Measurements from ENCODE around the gene COMMD1. TPM values are rescaled to one million over a fixed set of nuclear protein-coding genes. Genes with fewer than 3 reads are reported as not detected.
"Not testable (repeated sequence)": the region's sequence is repeated elsewhere in the genome, so short reads cannot be mapped to it uniquely, and the experiment has no call there.

Gene COMMD1
- total and polyA plus RNA-seq, 10 donors, result 23.9 to 40.1 (median 35.0) TPM

DNA sequence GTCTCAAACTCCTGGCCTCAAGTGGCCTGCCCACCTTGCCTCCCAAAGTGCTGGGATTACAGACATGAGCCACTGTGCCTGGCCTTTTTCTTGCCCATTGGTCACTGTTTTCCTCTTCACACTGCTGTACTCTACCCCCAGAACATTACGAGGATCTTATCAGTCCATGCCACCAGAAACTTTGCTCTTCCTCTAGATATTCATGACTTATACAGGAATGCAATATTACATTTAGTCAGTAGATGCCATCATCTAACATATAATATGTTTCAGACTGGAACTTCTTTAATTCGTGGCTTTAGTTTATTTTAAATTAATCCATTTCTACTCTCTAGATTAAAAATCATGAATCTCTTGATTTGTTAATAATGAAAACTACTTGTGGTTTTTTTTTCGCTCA, 135.5 kb downstream of the COMMD1 start:
- WGBS, 5 donors, result 76 to 89% (median 83%) methylated on average over 3 of the region's 3 CpGs
- Histone ChIP-seq H3K4me3 (no peak overlapping the region), H3K27me3 (replicated peaks in 1 of 7) (no peaks in the 10 kb centered on the region), H3K27ac (no peak overlapping the region), H3K4me1 (peaks cover 11 to 29% (median 16%) of the 10 kb centered on the region in 6 donors), H3K36me3 (peaks cover 0 to 6% (median 0%) of the 10 kb centered on the region in 6 donors), H3K9me3 (peaks cover 0 to 25% (median 12%) of the 10 kb centered on the region in 8 donors)
- TF ChIP-seq POLR2A (IDR thresholded peaks at IDR 0.05) (no peak), POLR2AphosphoS5 (IDR thresholded peaks at IDR 0.05) (no peak)
- TF ChIP-seq, protein P1, sequence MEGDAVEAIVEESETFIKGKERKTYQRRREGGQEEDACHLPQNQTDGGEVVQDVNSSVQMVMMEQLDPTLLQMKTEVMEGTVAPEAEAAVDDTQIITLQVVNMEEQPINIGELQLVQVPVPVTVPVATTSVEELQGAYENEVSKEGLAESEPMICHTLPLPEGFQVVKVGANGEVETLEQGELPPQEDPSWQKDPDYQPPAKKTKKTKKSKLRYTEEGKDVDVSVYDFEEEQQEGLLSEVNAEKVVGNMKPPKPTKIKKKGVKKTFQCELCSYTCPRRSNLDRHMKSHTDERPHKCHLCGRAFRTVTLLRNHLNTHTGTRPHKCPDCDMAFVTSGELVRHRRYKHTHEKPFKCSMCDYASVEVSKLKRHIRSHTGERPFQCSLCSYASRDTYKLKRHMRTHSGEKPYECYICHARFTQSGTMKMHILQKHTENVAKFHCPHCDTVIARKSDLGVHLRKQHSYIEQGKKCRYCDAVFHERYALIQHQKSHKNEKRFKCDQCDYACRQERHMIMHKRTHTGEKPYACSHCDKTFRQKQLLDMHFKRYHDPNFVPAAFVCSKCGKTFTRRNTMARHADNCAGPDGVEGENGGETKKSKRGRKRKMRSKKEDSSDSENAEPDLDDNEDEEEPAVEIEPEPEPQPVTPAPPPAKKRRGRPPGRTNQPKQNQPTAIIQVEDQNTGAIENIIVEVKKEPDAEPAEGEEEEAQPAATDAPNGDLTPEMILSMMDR (IDR thresholded peaks at IDR 0.05 in 8 of 11, conservative IDR thresholded peaks at IDR 0.05 in 3 of 11), result no peak
- intact Hi-C loops (cut with DNase I; ENCODE audit: low total_unique reads), result no loop called here
- no peak for DNase-seq

GRCh38 chr2:62041701-62042385, 136.4 kb downstream of the COMMD1 start:
- DNase-seq; H3K27me3 ChIP-seq (replicated peaks in 1 of 7); intact Hi-C loops (cut with DNase I; ENCODE audit: low total_unique reads); H3K36me3 ChIP-seq; H3K27ac ChIP-seq; H3K4me3 ChIP-seq: not testable (repeated sequence)
- Histone ChIP-seq H3K4me1 (peaks cover 11 to 29% (median 16%) of the 10 kb centered on the region in 6 donors), H3K9me3 (peaks cover 0 to 25% (median 12%) of the 10 kb centered on the region in 8 donors)
- WGBS, 5 donors, result 84 to 90% (median 87%) methylated on average over 16 of the region's 16 CpGs

GRCh38 chr2:62042400-62042799, 136.9 kb downstream of the COMMD1 start:
- no peak overlapping the region for H3K4me3 ChIP-seq
- no peak for DNase-seq
- H3K27ac ChIP-seq, result no peak overlapping the region
- peaks cover 0 to 25% (median 12%) of the 10 kb centered on the region in 8 donors for H3K9me3 ChIP-seq
- TF ChIP-seq POLR2AphosphoS5 (IDR thresholded peaks at IDR 0.05) (no peak), POLR2A (IDR thresholded peaks at IDR 0.05) (no peak)
- TF ChIP-seq, protein P1 (IDR thresholded peaks at IDR 0.05 in 8 of 11, conservative IDR thresholded peaks at IDR 0.05 in 3 of 11), result no peak
- 97 to 99% (median 98%) methylated on average over 20 to 30 of the region's 30 CpGs for WGBS, 5 donors
- H3K36me3 ChIP-seq, result peaks cover 0 to 6% (median 0%) of the 10 kb centered on the region in 6 donors
- peaks cover 11 to 29% (median 16%) of the 10 kb centered on the region in 6 donors for H3K4me1 ChIP-seq
- intact Hi-C loops (cut with DNase I; ENCODE audit: low total_unique reads), result no loop called here
- no peaks in the 10 kb centered on the region for H3K27me3 ChIP-seq (replicated peaks in 1 of 7)

GRCh38 chr2:62042944-62043343, 137.5 kb downstream of the COMMD1 start:
- Histone ChIP-seq H3K27ac (no peak overlapping the region), H3K9me3 (peaks cover 0 to 25% (median 12%) of the 10 kb centered on the region in 8 donors), H3K36me3 (peaks cover 0 to 6% (median 0%) of the 10 kb centered on the region in 6 donors), H3K4me1 (peaks cover 11 to 29% (median 16%) of the 10 kb centered on the region in 6 donors), H3K27me3 (replicated peaks in 1 of 7) (no peaks in the 10 kb centered on the region), H3K4me3 (no peak overlapping the region)
- TF ChIP-seq, protein P1 (IDR thresholded peaks at IDR 0.05 in 8 of 11, conservative IDR thresholded peaks at IDR 0.05 in 3 of 11), result no peak
- no peak for TF ChIP-seq POLR2AphosphoS5 (IDR thresholded peaks at IDR 0.05)
- intact Hi-C loops (cut with DNase I; ENCODE audit: low total_unique reads), result no loop called here
- 89 to 97% (median 94%) methylated on average over 2 of the region's 2 CpGs for WGBS, 5 donors
- no peak for DNase-seq
